ENCODE data around the gene PRKCA. TPM values are rescaled to one million over a fixed set of nuclear protein-coding genes. Genes with fewer than 3 reads are reported as not detected.

PRKCA gene
- total and polyA plus RNA-seq, 2 donors (not counting 3 experiments of a cell fraction or from before 2014, with no cell fraction given): 7.5 to 34.2 TPM

DNA sequence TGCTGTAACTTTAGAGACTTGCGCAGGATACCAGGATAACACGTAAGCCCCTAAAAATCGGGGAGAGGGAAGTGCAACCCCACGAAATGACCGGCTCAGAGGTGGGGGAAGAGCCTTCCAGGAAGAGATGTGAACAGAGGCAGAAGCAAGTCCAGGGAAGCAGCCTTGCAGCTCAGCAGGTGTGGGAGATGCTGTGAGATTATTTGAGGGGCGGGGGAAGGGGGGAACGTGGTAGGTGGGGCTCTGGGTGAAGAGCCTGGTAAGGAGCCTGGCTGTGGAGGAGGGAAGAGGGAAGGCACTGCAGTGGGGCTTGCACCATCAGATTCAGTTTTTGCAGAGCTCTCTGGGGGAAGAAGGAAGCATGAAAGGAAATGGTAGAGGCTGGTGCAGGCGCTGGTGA, 437.1 kb downstream of the PRKCA start:
- dilution Hi-C loops (cut with MboI; ENCODE audit: extremely low pct_ligation_motif_present, low sequenced_read_pairs): no loop called here
- CTCF ChIA-PET: no interaction called here

More for the DNA sequence above, 437.1 kb downstream of the PRKCA start:
- TF ChIP-seq FOS (IDR thresholded peaks at IDR 0.05; ENCODE audit: borderline replicate concordance, insufficient read depth, low read length) (no peak), POLR2AphosphoS5 (IDR thresholded peaks at IDR 0.05; ENCODE audit: insufficient read depth, low read depth, low read length) (no peak), POLR2A (IDR thresholded peaks at IDR 0.05; ENCODE audit: low read depth, low read length) (no peak), JUN (IDR thresholded peaks at IDR 0.05; ENCODE audit: borderline replicate concordance, insufficient read depth, insufficient read length, low read depth) (no peak), MYC (IDR thresholded peaks at IDR 0.05; ENCODE audit: low read depth, low read length) (no peak), GATA2 (IDR thresholded peaks at IDR 0.05; ENCODE audit: insufficient read depth, insufficient read length, low read depth, low read length) (no peak), EZH2 (IDR thresholded peaks at IDR 0.05; ENCODE audit: borderline replicate concordance, low read depth, low read length, severe bottlenecking) (no peak)
- TF ChIP-seq, protein P1, sequence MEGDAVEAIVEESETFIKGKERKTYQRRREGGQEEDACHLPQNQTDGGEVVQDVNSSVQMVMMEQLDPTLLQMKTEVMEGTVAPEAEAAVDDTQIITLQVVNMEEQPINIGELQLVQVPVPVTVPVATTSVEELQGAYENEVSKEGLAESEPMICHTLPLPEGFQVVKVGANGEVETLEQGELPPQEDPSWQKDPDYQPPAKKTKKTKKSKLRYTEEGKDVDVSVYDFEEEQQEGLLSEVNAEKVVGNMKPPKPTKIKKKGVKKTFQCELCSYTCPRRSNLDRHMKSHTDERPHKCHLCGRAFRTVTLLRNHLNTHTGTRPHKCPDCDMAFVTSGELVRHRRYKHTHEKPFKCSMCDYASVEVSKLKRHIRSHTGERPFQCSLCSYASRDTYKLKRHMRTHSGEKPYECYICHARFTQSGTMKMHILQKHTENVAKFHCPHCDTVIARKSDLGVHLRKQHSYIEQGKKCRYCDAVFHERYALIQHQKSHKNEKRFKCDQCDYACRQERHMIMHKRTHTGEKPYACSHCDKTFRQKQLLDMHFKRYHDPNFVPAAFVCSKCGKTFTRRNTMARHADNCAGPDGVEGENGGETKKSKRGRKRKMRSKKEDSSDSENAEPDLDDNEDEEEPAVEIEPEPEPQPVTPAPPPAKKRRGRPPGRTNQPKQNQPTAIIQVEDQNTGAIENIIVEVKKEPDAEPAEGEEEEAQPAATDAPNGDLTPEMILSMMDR (IDR thresholded peaks at IDR 0.05; ENCODE audit: extremely low read depth in 1 of 2, insufficient read depth in 1 of 2, low read depth in 1 of 2, low read length in 2 of 2): no peak
- TF ChIP-seq, protein P2, sequence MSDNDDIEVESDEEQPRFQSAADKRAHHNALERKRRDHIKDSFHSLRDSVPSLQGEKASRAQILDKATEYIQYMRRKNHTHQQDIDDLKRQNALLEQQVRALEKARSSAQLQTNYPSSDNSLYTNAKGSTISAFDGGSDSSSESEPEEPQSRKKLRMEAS (IDR thresholded peaks at IDR 0.05; ENCODE audit: insufficient read depth, insufficient read length): no peak
- Histone ChIP-seq H4K20me1 (replicated peaks; ENCODE audit: control insufficient read depth, extremely low read depth, insufficient read depth, low read length) (no peaks in the 10 kb centered on the region), H3K9ac (replicated peaks; ENCODE audit: extremely low read depth, insufficient read depth, low read length) (no peak overlapping the region), H3K4me2 (ENCODE audit: insufficient read depth, low read length) (no peak overlapping the region), H3K36me3 (ENCODE audit: control insufficient read depth in 2 of 2, extremely low read depth in 1 of 2, insufficient read depth in 2 of 2, low read length in 2 of 2) (no peaks in the 10 kb centered on the region), H3K9me3 (replicated peaks; ENCODE audit: control insufficient read depth, insufficient read depth, low read length) (no peaks in the 10 kb centered on the region), H3K27ac (ENCODE audit: insufficient read depth, low read depth, low read length) (no peak overlapping the region), H3K79me2 (ENCODE audit: control insufficient read depth, insufficient read depth, low read length) (no peaks in the 10 kb centered on the region), H3K4me3 (replicated peaks in 1 of 3; ENCODE audit: insufficient read depth in 1 of 3, low read depth in 1 of 3, low read length in 3 of 3) (no peak overlapping the region), H3K9me1 (replicated peaks; ENCODE audit: control insufficient read depth, extremely low read depth, insufficient read depth, low read length) (no peaks in the 10 kb centered on the region), H2AFZ (ENCODE audit: low read depth, low read length) (no peak overlapping the region), H3K4me1 (ENCODE audit: control insufficient read depth, extremely low read depth, insufficient read depth, low read length) (no peaks in the 10 kb centered on the region), H3K27me3 (ENCODE audit: control insufficient read depth in 2 of 2, insufficient read depth in 2 of 2, low read length in 2 of 2) (no peaks in the 10 kb centered on the region)
- no TSS peak for BruUV-seq (replicated peaks)
- POLR2A ChIA-PET: no interaction called here
- intact Hi-C loops (cut with micrococcal nuclease): no loop called here
- FAIRE-seq (no peak), DNase-seq (ENCODE audit: low read depth, low spot score) (no peak)

All from endothelial cell of umbilical vein (primary cell).